ENCODE data around the gene IP6K2. TPM values are rescaled to one million over a fixed set of nuclear protein-coding genes. Genes with fewer than 3 reads are reported as not detected.

The IP6K2 gene
- total and polyA plus RNA-seq, 2 experiments from 2014 or later, result 97.0 to 97.4 TPM

DNA sequence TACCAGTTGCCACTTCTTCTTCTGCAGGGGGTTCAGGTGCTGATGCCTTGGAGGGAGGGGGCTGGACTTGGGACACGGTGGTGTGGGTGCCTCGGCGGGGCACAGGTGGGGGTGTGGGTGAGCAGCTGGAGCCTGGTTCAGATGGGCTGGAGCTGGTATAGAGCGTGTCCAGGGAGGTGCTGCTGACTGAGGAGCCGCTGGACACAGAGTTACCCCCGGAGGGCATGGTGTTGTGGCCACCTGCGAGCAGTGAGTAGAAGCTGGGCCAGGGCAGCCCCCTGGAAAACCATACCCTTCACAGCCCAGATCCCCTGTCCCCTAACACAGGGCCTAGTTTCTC, 35.5 kb downstream of the IP6K2 start:
- H3K27ac ChIP-seq (ENCODE audit: low read depth), result no peak overlapping the region
- H3K36me3 Mint-ChIP-seq (ENCODE audit: low read depth), result peaks cover 53% of the 10 kb centered on the region
- no peak overlapping the region for H3K4me2 ChIP-seq
- H3K4me3 Mint-ChIP-seq, result no peak overlapping the region
- TF ChIP-seq EZH2 (IDR thresholded peaks at IDR 0.05; ENCODE audit: low read depth, unreplicated experiment) (no peak), CREB1 (CRISPR knock-in tag; IDR thresholded peaks at IDR 0.05; ENCODE audit: low read depth) (no peak), POLR2AphosphoS5 (IDR thresholded peaks at IDR 0.05; ENCODE audit: low read depth) (no peak), ZNF114 (CRISPR knock-in tag; IDR thresholded peaks at IDR 0.05) (no peak), ZNF331 (CRISPR knock-in tag; IDR thresholded peaks at IDR 0.05; ENCODE audit: low read depth) (no peak), STAT1 (IDR thresholded peaks at IDR 0.05; ENCODE audit: unreplicated experiment) (no peak), EZH2phosphoT487 (IDR thresholded peaks at IDR 0.05; ENCODE audit: unreplicated experiment) (no peak), NANOG (IDR thresholded peaks at IDR 0.05; ENCODE audit: borderline replicate concordance) (no peak), JUNB (IDR thresholded peaks at IDR 0.05; ENCODE audit: unreplicated experiment) (no peak)
- TF ChIP-seq, protein P1, sequence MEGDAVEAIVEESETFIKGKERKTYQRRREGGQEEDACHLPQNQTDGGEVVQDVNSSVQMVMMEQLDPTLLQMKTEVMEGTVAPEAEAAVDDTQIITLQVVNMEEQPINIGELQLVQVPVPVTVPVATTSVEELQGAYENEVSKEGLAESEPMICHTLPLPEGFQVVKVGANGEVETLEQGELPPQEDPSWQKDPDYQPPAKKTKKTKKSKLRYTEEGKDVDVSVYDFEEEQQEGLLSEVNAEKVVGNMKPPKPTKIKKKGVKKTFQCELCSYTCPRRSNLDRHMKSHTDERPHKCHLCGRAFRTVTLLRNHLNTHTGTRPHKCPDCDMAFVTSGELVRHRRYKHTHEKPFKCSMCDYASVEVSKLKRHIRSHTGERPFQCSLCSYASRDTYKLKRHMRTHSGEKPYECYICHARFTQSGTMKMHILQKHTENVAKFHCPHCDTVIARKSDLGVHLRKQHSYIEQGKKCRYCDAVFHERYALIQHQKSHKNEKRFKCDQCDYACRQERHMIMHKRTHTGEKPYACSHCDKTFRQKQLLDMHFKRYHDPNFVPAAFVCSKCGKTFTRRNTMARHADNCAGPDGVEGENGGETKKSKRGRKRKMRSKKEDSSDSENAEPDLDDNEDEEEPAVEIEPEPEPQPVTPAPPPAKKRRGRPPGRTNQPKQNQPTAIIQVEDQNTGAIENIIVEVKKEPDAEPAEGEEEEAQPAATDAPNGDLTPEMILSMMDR (conservative IDR thresholded peaks at IDR 0.05; ENCODE audit: low read depth in 2 of 2), result no peak
- TF ChIP-seq, protein P2, sequence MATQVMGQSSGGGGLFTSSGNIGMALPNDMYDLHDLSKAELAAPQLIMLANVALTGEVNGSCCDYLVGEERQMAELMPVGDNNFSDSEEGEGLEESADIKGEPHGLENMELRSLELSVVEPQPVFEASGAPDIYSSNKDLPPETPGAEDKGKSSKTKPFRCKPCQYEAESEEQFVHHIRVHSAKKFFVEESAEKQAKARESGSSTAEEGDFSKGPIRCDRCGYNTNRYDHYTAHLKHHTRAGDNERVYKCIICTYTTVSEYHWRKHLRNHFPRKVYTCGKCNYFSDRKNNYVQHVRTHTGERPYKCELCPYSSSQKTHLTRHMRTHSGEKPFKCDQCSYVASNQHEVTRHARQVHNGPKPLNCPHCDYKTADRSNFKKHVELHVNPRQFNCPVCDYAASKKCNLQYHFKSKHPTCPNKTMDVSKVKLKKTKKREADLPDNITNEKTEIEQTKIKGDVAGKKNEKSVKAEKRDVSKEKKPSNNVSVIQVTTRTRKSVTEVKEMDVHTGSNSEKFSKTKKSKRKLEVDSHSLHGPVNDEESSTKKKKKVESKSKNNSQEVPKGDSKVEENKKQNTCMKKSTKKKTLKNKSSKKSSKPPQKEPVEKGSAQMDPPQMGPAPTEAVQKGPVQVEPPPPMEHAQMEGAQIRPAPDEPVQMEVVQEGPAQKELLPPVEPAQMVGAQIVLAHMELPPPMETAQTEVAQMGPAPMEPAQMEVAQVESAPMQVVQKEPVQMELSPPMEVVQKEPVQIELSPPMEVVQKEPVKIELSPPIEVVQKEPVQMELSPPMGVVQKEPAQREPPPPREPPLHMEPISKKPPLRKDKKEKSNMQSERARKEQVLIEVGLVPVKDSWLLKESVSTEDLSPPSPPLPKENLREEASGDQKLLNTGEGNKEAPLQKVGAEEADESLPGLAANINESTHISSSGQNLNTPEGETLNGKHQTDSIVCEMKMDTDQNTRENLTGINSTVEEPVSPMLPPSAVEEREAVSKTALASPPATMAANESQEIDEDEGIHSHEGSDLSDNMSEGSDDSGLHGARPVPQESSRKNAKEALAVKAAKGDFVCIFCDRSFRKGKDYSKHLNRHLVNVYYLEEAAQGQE (IDR thresholded peaks at IDR 0.05; ENCODE audit: unreplicated experiment), result no peak
- TF ChIP-seq, protein P3, sequence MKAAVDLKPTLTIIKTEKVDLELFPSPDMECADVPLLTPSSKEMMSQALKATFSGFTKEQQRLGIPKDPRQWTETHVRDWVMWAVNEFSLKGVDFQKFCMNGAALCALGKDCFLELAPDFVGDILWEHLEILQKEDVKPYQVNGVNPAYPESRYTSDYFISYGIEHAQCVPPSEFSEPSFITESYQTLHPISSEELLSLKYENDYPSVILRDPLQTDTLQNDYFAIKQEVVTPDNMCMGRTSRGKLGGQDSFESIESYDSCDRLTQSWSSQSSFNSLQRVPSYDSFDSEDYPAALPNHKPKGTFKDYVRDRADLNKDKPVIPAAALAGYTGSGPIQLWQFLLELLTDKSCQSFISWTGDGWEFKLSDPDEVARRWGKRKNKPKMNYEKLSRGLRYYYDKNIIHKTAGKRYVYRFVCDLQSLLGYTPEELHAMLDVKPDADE (IDR thresholded peaks at IDR 0.05), result no peak
- TF ChIP-seq, protein P4, sequence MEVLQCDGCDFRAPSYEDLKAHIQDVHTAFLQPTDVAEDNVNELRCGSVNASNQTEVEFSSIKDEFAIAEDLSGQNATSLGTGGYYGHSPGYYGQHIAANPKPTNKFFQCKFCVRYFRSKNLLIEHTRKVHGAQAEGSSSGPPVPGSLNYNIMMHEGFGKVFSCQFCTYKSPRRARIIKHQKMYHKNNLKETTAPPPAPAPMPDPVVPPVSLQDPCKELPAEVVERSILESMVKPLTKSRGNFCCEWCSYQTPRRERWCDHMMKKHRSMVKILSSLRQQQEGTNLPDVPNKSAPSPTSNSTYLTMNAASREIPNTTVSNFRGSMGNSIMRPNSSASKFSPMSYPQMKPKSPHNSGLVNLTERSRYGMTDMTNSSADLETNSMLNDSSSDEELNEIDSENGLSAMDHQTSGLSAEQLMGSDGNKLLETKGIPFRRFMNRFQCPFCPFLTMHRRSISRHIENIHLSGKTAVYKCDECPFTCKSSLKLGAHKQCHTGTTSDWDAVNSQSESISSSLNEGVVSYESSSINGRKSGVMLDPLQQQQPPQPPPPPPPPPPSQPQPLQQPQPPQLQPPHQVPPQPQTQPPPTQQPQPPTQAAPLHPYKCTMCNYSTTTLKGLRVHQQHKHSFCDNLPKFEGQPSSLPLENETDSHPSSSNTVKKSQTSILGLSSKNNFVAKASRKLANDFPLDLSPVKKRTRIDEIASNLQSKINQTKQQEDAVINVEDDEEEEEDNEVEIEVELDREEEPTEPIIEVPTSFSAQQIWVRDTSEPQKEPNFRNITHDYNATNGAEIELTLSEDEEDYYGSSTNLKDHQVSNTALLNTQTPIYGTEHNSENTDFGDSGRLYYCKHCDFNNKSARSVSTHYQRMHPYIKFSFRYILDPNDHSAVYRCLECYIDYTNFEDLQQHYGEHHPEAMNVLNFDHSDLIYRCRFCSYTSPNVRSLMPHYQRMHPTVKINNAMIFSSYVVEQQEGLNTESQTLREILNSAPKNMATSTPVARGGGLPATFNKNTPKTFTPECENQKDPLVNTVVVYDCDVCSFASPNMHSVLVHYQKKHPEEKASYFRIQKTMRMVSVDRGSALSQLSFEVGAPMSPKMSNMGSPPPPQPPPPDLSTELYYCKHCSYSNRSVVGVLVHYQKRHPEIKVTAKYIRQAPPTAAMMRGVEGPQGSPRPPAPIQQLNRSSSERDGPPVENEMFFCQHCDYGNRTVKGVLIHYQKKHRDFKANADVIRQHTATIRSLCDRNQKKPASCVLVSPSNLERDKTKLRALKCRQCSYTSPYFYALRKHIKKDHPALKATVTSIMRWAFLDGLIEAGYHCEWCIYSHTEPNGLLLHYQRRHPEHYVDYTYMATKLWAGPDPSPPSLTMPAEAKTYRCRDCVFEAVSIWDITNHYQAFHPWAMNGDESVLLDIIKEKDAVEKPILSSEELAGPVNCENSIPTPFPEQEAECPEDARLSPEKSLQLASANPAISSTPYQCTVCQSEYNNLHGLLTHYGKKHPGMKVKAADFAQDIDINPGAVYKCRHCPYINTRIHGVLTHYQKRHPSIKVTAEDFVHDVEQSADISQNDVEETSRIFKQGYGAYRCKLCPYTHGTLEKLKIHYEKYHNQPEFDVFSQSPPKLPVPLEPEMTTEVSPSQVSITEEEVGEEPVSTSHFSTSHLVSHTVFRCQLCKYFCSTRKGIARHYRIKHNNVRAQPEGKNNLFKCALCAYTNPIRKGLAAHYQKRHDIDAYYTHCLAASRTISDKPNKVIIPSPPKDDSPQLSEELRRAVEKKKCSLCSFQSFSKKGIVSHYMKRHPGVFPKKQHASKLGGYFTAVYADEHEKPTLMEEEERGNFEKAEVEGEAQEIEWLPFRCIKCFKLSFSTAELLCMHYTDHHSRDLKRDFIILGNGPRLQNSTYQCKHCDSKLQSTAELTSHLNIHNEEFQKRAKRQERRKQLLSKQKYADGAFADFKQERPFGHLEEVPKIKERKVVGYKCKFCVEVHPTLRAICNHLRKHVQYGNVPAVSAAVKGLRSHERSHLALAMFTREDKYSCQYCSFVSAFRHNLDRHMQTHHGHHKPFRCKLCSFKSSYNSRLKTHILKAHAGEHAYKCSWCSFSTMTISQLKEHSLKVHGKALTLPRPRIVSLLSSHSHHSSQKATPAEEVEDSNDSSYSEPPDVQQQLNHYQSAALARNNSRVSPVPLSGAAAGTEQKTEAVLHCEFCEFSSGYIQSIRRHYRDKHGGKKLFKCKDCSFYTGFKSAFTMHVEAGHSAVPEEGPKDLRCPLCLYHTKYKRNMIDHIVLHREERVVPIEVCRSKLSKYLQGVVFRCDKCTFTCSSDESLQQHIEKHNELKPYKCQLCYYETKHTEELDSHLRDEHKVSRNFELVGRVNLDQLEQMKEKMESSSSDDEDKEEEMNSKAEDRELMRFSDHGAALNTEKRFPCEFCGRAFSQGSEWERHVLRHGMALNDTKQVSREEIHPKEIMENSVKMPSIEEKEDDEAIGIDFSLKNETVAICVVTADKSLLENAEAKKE (CRISPR knock-in tag; IDR thresholded peaks at IDR 0.05), result no peak
- DNase-seq (ENCODE audit: low spot score) (no peak), ATAC-seq (no peak)
- H3K27ac Mint-ChIP-seq, result no peak overlapping the region
- H2AFZ ChIP-seq, result no peak overlapping the region
- H3K9me3 Mint-ChIP-seq, result no peaks in the 10 kb centered on the region; the same call in 2 of the 3 replicates
- H3K4me1 ChIP-seq (ENCODE audit: insufficient read depth), result peaks cover 7% of the 10 kb centered on the region
- H3F3A ChIP-seq (replicated peaks; ENCODE audit: low read depth), result peaks cover 6% of the 10 kb centered on the region
- H3K27me3 Mint-ChIP-seq (ENCODE audit: insufficient read depth, low read depth, poor library complexity), result peaks cover 17% of the 10 kb centered on the region
- H3K4me1 Mint-ChIP-seq, result peaks cover 15% of the 10 kb centered on the region
- H3K9me2 ChIP-seq (ENCODE audit: insufficient read depth), result no peaks in the 10 kb centered on the region
- H3K36me3 ChIP-seq (ENCODE audit: insufficient read depth), result no peaks in the 10 kb centered on the region
- H3K4me3 ChIP-seq, result no peak overlapping the region
- no peaks in the 10 kb centered on the region for H3K27me3 ChIP-seq (ENCODE audit: insufficient read depth)
- H4K20me1 ChIP-seq (replicated peaks; ENCODE audit: insufficient read depth), result 0 out of 2 replicates have a peak, but pooled peaks cover 2% of the 10 kb centered on the region
- peaks cover 13% of the 10 kb centered on the region for H3K79me2 ChIP-seq (replicated peaks; ENCODE audit: insufficient read depth)

All from GM23338 (cell line).